ENCODE measurements around the gene NKX1-2. TPM values are rescaled to one million over a fixed set of nuclear protein-coding genes. Genes with fewer than 3 reads are reported as not detected.

NKX1-2 gene
- total RNA-seq, 1 experiment from 2014 or later: not detected

GRCh38 chr10:124408357-124408756, 41.5 kb downstream of the NKX1-2 start:
- Histone ChIP-seq H4K20me1 (ENCODE audit: insufficient read depth, low read depth, low read length) (no peaks in the 10 kb centered on the region), H3K9me3 (ENCODE audit: low read length) (no peaks in the 10 kb centered on the region), H3K9me2 (replicated peaks; ENCODE audit: insufficient read depth, low read length) (no peaks in the 10 kb centered on the region), H3K79me2 (ENCODE audit: low read length) (peaks cover 11% of the 10 kb centered on the region), H3K36me3 (ENCODE audit: insufficient read depth, low read length) (no peaks in the 10 kb centered on the region), H2AFZ (ENCODE audit: low read length) (no peak overlapping the region), H3K4me1 (ENCODE audit: low read length) (peaks cover 6% of the 10 kb centered on the region), H3K27ac (ENCODE audit: low read length) (no peak overlapping the region), H3K9ac (ENCODE audit: low read length) (no peak overlapping the region), H3K27me3 (ENCODE audit: low read length) (no peaks in the 10 kb centered on the region), H3K4me3 (ENCODE audit: low read length) (no peak overlapping the region), H3K4me2 (ENCODE audit: low read depth, low read length, poor library complexity, severe bottlenecking) (no peak overlapping the region)
- DNase-seq: no peak

- Histone ChIP-seq H4K20me1 (ENCODE audit: insufficient read depth, low read depth, low read length) (no peaks in the 10 kb centered on the region), H3K9ac (ENCODE audit: low read length) (no peak overlapping the region), H3K4me1 (ENCODE audit: low read length) (peaks cover 12% of the 10 kb centered on the region), H3K79me2 (ENCODE audit: low read length) (peaks cover 4% of the 10 kb centered on the region; the same call in 1 of the 2 replicates), H3K4me2 (ENCODE audit: low read depth, low read length, poor library complexity, severe bottlenecking) (no peak overlapping the region), H3K9me3 (ENCODE audit: low read length) (no peaks in the 10 kb centered on the region), H3K36me3 (ENCODE audit: insufficient read depth, low read length) (0 out of 2 replicates have a peak, but pooled peaks cover 3% of the 10 kb centered on the region), H3K9me2 (replicated peaks; ENCODE audit: insufficient read depth, low read length) (no peaks in the 10 kb centered on the region), H2AFZ (ENCODE audit: low read length) (no peak overlapping the region), H3K4me3 (ENCODE audit: low read length) (no peak overlapping the region), H3K27me3 (ENCODE audit: low read length) (no peaks in the 10 kb centered on the region), H3K27ac (ENCODE audit: low read length) (no peak overlapping the region)
- no peak for DNase-seq
Measured at GRCh38 chr10:124407456-124407855, 42.4 kb downstream of the NKX1-2 start.

DNA sequence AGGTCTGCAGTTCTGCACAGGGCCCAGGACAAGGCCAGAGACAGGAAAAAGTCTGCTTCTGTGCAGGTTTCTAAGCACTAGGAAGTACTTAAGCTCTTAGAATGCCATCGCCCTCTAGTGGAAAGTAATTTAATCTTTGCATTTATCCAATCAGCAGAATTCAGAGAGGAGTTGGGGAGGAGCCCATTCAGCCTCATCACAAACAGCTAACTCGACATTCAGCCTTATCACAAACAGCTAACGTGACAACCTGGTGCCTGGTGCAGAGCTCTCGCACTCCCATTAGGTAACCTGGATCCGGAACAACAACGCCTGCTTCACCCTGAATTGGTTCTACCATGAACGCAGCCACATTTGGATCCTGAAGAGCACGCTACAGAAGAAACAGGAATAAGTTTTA, 46.3 kb downstream of the NKX1-2 start:
- DNase-seq: peak; percentile 96
- H3K9me2 ChIP-seq (replicated peaks; ENCODE audit: insufficient read depth, low read length): no peaks in the 10 kb centered on the region
- H4K20me1 ChIP-seq (ENCODE audit: insufficient read depth, low read depth, low read length): no peaks in the 10 kb centered on the region
- peak overlapping the region; percentile 42 for H3K9ac ChIP-seq (ENCODE audit: low read length)
- no peaks in the 10 kb centered on the region for H3K79me2 ChIP-seq (ENCODE audit: low read length)
- H3K4me3 ChIP-seq (ENCODE audit: low read length): peak overlapping the region; percentile 19; the same call in 1 of the 2 replicates
- no peaks in the 10 kb centered on the region for H3K9me3 ChIP-seq (ENCODE audit: low read length)
- H3K36me3 ChIP-seq (ENCODE audit: insufficient read depth, low read length): peaks cover 7% of the 10 kb centered on the region; the same call in 1 of the 2 replicates
- H3K4me1 ChIP-seq (ENCODE audit: low read length): peaks cover 12% of the 10 kb centered on the region
- no peaks in the 10 kb centered on the region for H3K27me3 ChIP-seq (ENCODE audit: low read length)
- H2AFZ ChIP-seq (ENCODE audit: low read length): peak overlapping the region; percentile 59; the same call in 1 of the 2 replicates
- H3K27ac ChIP-seq (ENCODE audit: low read length): peak overlapping the region; percentile 43
- H3K4me2 ChIP-seq (ENCODE audit: low read depth, low read length, poor library complexity, severe bottlenecking): peak overlapping the region; percentile 43

DNA sequence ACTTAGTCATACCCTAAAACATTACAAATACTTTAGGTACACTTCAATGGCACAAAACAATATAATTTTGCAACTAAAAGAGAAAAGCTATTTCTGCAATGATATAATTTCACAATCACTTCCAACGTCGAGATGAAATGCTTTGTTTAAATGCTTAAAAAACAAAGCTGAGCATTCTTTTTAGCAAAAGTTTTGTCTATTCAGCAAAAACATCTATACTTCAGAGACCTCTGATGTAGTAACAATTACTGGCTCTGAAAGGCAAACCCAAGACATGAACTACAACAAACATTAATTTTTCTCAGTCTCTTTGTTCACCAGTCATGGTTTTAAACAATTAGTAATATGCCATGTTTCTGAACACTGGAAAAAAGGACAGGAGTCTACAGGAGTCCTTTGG, 47.6 kb downstream of the NKX1-2 start:
- no peak for DNase-seq
- Histone ChIP-seq H3K4me3 (ENCODE audit: low read length) (no peak overlapping the region), H4K20me1 (ENCODE audit: insufficient read depth, low read depth, low read length) (no peaks in the 10 kb centered on the region), H2AFZ (ENCODE audit: low read length) (no peak overlapping the region), H3K4me1 (ENCODE audit: low read length) (peaks cover 12% of the 10 kb centered on the region), H3K9me3 (ENCODE audit: low read length) (no peaks in the 10 kb centered on the region), H3K27ac (ENCODE audit: low read length) (no peak overlapping the region), H3K27me3 (ENCODE audit: low read length) (no peaks in the 10 kb centered on the region), H3K4me2 (ENCODE audit: low read depth, low read length, poor library complexity, severe bottlenecking) (no peak overlapping the region), H3K9me2 (replicated peaks; ENCODE audit: insufficient read depth, low read length) (no peaks in the 10 kb centered on the region), H3K36me3 (ENCODE audit: insufficient read depth, low read length) (peaks cover 7% of the 10 kb centered on the region; the same call in 1 of the 2 replicates), H3K79me2 (ENCODE audit: low read length) (no peaks in the 10 kb centered on the region), H3K9ac (ENCODE audit: low read length) (no peak overlapping the region)

DNA sequence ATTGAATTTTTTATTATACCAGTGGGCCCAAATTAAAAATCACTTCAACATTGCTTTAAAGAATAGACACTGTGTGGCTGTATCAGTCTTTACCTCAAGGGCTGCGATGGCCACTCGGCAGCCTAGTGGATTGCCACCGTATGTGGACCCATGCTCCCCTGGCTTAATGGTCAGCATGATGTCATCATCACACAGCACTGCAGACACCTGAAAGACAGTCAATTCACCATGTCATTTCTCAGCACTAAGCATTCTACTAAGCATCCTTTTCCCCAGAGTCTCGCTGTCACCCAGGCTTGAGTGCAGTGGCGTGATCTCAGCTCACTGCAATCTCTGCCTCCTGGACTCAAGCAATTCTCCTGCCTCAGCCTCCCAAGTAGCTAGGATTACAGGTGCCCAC, 48.2 kb downstream of the NKX1-2 start:
- no peak overlapping the region for H3K9ac ChIP-seq (ENCODE audit: low read length)
- peaks cover 7% of the 10 kb centered on the region; the same call in 1 of the 2 replicates for H3K36me3 ChIP-seq (ENCODE audit: insufficient read depth, low read length)
- no peak overlapping the region for H3K4me2 ChIP-seq (ENCODE audit: low read depth, low read length, poor library complexity, severe bottlenecking)
- no peaks in the 10 kb centered on the region for H4K20me1 ChIP-seq (ENCODE audit: insufficient read depth, low read depth, low read length)
- H3K4me1 ChIP-seq (ENCODE audit: low read length): peaks cover 12% of the 10 kb centered on the region
- H3K9me2 ChIP-seq (replicated peaks; ENCODE audit: insufficient read depth, low read length): no peaks in the 10 kb centered on the region
- no peak for DNase-seq
- no peak overlapping the region for H2AFZ ChIP-seq (ENCODE audit: low read length)
- H3K79me2 ChIP-seq (ENCODE audit: low read length): no peaks in the 10 kb centered on the region
- H3K4me3 ChIP-seq (ENCODE audit: low read length): no peak overlapping the region
- no peak overlapping the region for H3K27ac ChIP-seq (ENCODE audit: low read length)
- H3K9me3 ChIP-seq (ENCODE audit: low read length): no peaks in the 10 kb centered on the region
- H3K27me3 ChIP-seq (ENCODE audit: low read length): no peaks in the 10 kb centered on the region

Other genes with a start within 250 kb of the NKX1-2 start
- 64.8 and 98.4 TPM in 2 replicates for gene OAT, start 31.1 kb downstream of the NKX1-2 start, total RNA-seq (2014; rRNA removed; shearing (Covaris generic); ENCODE audit: low replicate concordance)
- 57.2 and 73.3 TPM in 2 replicates for gene LHPP, start 11.8 kb upstream of the NKX1-2 start, total RNA-seq (2014; rRNA removed; shearing (Covaris generic); ENCODE audit: low replicate concordance)